ENCODE results near the gene ALDH9A1.
"Not testable (repeated sequence)": the region's sequence is repeated elsewhere in the genome, so short reads cannot be mapped to it uniquely, and the experiment has no call there.

Gene ALDH9A1

GRCh38 chr1:165686971-165687433 lies 11.4 kb downstream of the ALDH9A1 start:
- no peak for DNase-seq (ENCODE audit: low read depth in 3 of 3)

GRCh38 chr1:165686121-165686970 lies 12.0 kb downstream of the ALDH9A1 start:
- DNase-seq (ENCODE audit: low read depth in 3 of 3), result no peak

- no peak for DNase-seq (ENCODE audit: low read depth in 3 of 3)
These were observed 14.4 kb downstream of the ALDH9A1 start for GRCh38 chr1:165683848-165684485.

GRCh38 chr1:165680773-165681172 lies 17.6 kb downstream of the ALDH9A1 start:
- DNase-seq (ENCODE audit: low read depth in 3 of 3), result not testable (repeated sequence)

GRCh38 chr1:165680303-165680702 lies 18.1 kb downstream of the ALDH9A1 start:
- DNase-seq (ENCODE audit: low read depth in 3 of 3), result no peak

- DNase-seq (ENCODE audit: low read depth in 3 of 3), result no peak
These were observed 18.9 kb downstream of the ALDH9A1 start for GRCh38 chr1:165679282-165680036.

- no peak for DNase-seq (ENCODE audit: low read depth in 3 of 3)
These were observed 19.9 kb downstream of the ALDH9A1 start for GRCh38 chr1:165678509-165678908.

- DNase-seq (ENCODE audit: low read depth in 3 of 3), result no peak
These were observed 22.6 kb downstream of the ALDH9A1 start for GRCh38 chr1:165675794-165676193.

- DNase-seq (ENCODE audit: low read depth in 3 of 3), result no peak
These were observed 23.8 kb downstream of the ALDH9A1 start for GRCh38 chr1:165674599-165674998.

- DNase-seq (ENCODE audit: low read depth in 3 of 3), result no peak
These were observed 26.8 kb downstream of the ALDH9A1 start for GRCh38 chr1:165671526-165671925.

- DNase-seq (ENCODE audit: low read depth in 3 of 3), result no peak
These were observed 30.2 kb downstream of the ALDH9A1 start for GRCh38 chr1:165668184-165668583.

- no peak for DNase-seq (ENCODE audit: low read depth in 3 of 3)
These were observed 32.1 kb downstream of the ALDH9A1 start for GRCh38 chr1:165666152-165666825.

- DNase-seq (ENCODE audit: low read depth in 3 of 3), result no peak
These were observed 36.2 kb downstream of the ALDH9A1 start for GRCh38 chr1:165662186-165662585.

- no peak for DNase-seq (ENCODE audit: low read depth in 3 of 3)
These were observed 36.7 kb downstream of the ALDH9A1 start for GRCh38 chr1:165661703-165662102.

GRCh38 chr1:165659581-165659895 lies 38.8 kb downstream of the ALDH9A1 start:
- no peak for DNase-seq (ENCODE audit: low read depth in 3 of 3)

GRCh38 chr1:165658766-165659580 lies 39.4 kb downstream of the ALDH9A1 start:
- not testable (repeated sequence) for DNase-seq (ENCODE audit: low read depth in 3 of 3)

- no peak for DNase-seq (ENCODE audit: low read depth in 3 of 3)
These were observed 47.3 kb downstream of the ALDH9A1 start for GRCh38 chr1:165650981-165651625.

- no peak for DNase-seq (ENCODE audit: low read depth in 3 of 3)
These were observed 49.3 kb downstream of the ALDH9A1 start for GRCh38 chr1:165648919-165649572.

- no peak for DNase-seq (ENCODE audit: low read depth in 3 of 3)
These were observed 50.4 kb downstream of the ALDH9A1 start for GRCh38 chr1:165647970-165648369.

- DNase-seq (ENCODE audit: low read depth in 3 of 3), result no peak
These were observed 50.8 kb downstream of the ALDH9A1 start for GRCh38 chr1:165647517-165647916.

All from stimulated activated CD4-positive, alpha-beta T cell treated with anti-CD3 and anti-CD28 coated beads, TNF-alpha, amount 100 ng/mL, for 4 hours (primary cell).